ENCODE results near the gene CHCHD3. TPM values are rescaled to one million over a fixed set of nuclear protein-coding genes. Genes with fewer than 3 reads are reported as not detected.

Gene CHCHD3
- total and polyA plus RNA-seq, 9 of the 15 experiments (the other 6 are each of a cell fraction or from before 2014, with no cell fraction given) = 66.2 to 279 (median 204) TPM

- TF ChIP-seq CTCFL (IDR thresholded peaks at IDR 0.05; ENCODE audit: borderline replicate concordance, insufficient read depth, low read depth, low read length, poor library complexity, severe bottlenecking) = no peak
- no peak for TF ChIP-seq GTF2B (IDR thresholded peaks at IDR 0.05; ENCODE audit: extremely low read depth, insufficient read length)
Measured at GRCh38 chr7:133126422-133126821, 44.5 kb upstream of the CHCHD3 start (continued).

GRCh38 chr7:133124974-133125373, 43.1 kb upstream of the CHCHD3 start:
- Histone ChIP-seq H4K20me1 (replicated peaks; ENCODE audit: control insufficient read depth, insufficient read depth, low read length) (no peaks in the 10 kb centered on the region), H2AFZ (ENCODE audit: low read depth, low read length) (no peak overlapping the region), H3K27me3 (ENCODE audit: control insufficient read depth in 2 of 2, insufficient read depth in 2 of 2, low read length in 2 of 2) (peaks cover 8 to 11% of the 10 kb centered on the region in 2 experiments; a peak in 4 of 5 replicates), H3K9ac (ENCODE audit: insufficient read depth in 1 of 2, low read depth in 2 of 2, low read length in 2 of 2) (no peak overlapping the region), H3K9me1 (ENCODE audit: control insufficient read depth, insufficient read depth, low read length) (no peaks in the 10 kb centered on the region), H3K4me1 (replicated peaks in 1 of 2; ENCODE audit: control insufficient read depth in 2 of 2, insufficient read depth in 2 of 2, low read length in 2 of 2) (peaks cover 0 to 16% of the 10 kb centered on the region in 2 experiments; a peak in 3 of 5 replicates), H3K9me3 (replicated peaks; ENCODE audit: control insufficient read depth, insufficient read depth, low read depth, low read length) (no peaks in the 10 kb centered on the region), H3K27ac (ENCODE audit: extremely low read depth, low read depth, low read length) (no peak overlapping the region), H3K4me2 (ENCODE audit: insufficient read depth, low read length) (no peak overlapping the region), H3K36me3 (ENCODE audit: control insufficient read depth, insufficient read depth, low read length) (no peaks in the 10 kb centered on the region), H3K4me3 (no peak overlapping the region), H3K79me2 (ENCODE audit: control insufficient read depth, insufficient read depth, low read length) (no peaks in the 10 kb centered on the region)
- ATAC-seq (no peak), DNase-seq (ENCODE audit: extremely low read depth in 1 of 4, low spot score in 3 of 4) (no peak), FAIRE-seq (no peak)
- CTCF ChIA-PET (ENCODE audit: low intra/inter-chr PET ratio) = no interaction called here
- in situ Hi-C loops (cut with MboI) = no loop called here
- POLR2A ChIA-PET = interaction anchor here (1.5 kb wide), 1 partner anchor 23 kb away, joined by 5 read pairs; no protein-coding TSS in a partner anchor
- intact Hi-C loops (cut with micrococcal nuclease) = loop anchor here (10.0 kb wide), 1 partner anchor 410 kb away; no protein-coding TSS in a partner anchor
- BruUV-seq (replicated peaks) = no TSS peak
- WGBS (ENCODE audit: insufficient coverage, low coverage, missing lambda C conversion rate) = 0% methylated on average over 1 of the region's 1 CpG
- TF ChIP-seq MAZ (CRISPR knock-in tag; conservative IDR thresholded peaks at IDR 0.05 in 1 of 2, IDR thresholded peaks at IDR 0.05 in 1 of 2) (no peak), TAL1 (IDR thresholded peaks at IDR 0.05) (no peak), MYC (IDR thresholded peaks at IDR 0.05; ENCODE audit: low read depth, low read length) (no peak), MYC (CRISPR knock-in tag; IDR thresholded peaks at IDR 0.05; ENCODE audit: borderline replicate concordance, low read depth) (no peak), HDAC1 (IDR thresholded peaks at IDR 0.05) (no peak), ZNF518B (CRISPR knock-in tag; IDR thresholded peaks at IDR 0.05) (no peak), RBBP5 (IDR thresholded peaks at IDR 0.05; ENCODE audit: borderline replicate concordance, insufficient read depth, low read length, poor library complexity, severe bottlenecking) (no peak)

Measured in K562 (cell line).